GM12875 (cell line): ENCODE data around the gene KIAA1958.
"Not testable (repeated sequence)": the region's sequence is repeated elsewhere in the genome, so short reads cannot be mapped to it uniquely, and the experiment has no call there.

Experiments used
- H3K4me3 ChIP-seq: one replicate; pipeline ENCODE4 v1.5.1; 2011; ENCODE audit warnings: low read depth, low read length, control low read depth
- CTCF ChIP-seq: IDR thresholded peaks from 2 replicates; pipeline ENCODE4 v1.5.1; 2011; ENCODE audit warnings: low read depth, mild to moderate bottlenecking, control low read depth, inconsistent platforms, low read length, moderate library complexity, borderline replicate concordance; ENCODE audit not compliant: insufficient read depth

KIAA1958 gene

GRCh38 chr9:112669326-112669725 lies 182.7 kb downstream of the KIAA1958 start:
- no peak overlapping the region for H3K4me3 ChIP-seq
- TF ChIP-seq CTCF, result no peak

- TF ChIP-seq CTCF, result no peak
- no peak overlapping the region for H3K4me3 ChIP-seq
Measured at GRCh38 chr9:112670991-112671625, 184.5 kb downstream of the KIAA1958 start.

- H3K4me3 ChIP-seq, result not testable (repeated sequence)
Measured at GRCh38 chr9:112673221-112673620, 186.6 kb downstream of the KIAA1958 start.

- H3K4me3 ChIP-seq, result no peak overlapping the region
- TF ChIP-seq CTCF, result no peak
Measured at GRCh38 chr9:112677040-112677439, 190.4 kb downstream of the KIAA1958 start.

- no peak overlapping the region for H3K4me3 ChIP-seq
- no peak for TF ChIP-seq CTCF
Measured at GRCh38 chr9:112680731-112681402, 194.2 kb downstream of the KIAA1958 start.

GRCh38 chr9:112689161-112689740 lies 202.6 kb downstream of the KIAA1958 start:
- TF ChIP-seq CTCF, result no peak
- H3K4me3 ChIP-seq, result no peak overlapping the region

GRCh38 chr9:112694706-112695555 lies 208.3 kb downstream of the KIAA1958 start:
- no peak for TF ChIP-seq CTCF
- H3K4me3 ChIP-seq, result no peak overlapping the region
